ENCODE data around the gene VAPB. TPM values are rescaled to one million over a fixed set of nuclear protein-coding genes. Genes with fewer than 3 reads are reported as not detected.

Gene VAPB
- polyA plus RNA-seq, 1 donor (not counting 4 experiments of a cell fraction or from before 2014, with no cell fraction given), result 38.0 TPM

- TF ChIP-seq CTCF (optimal IDR thresholded peaks at IDR 0.05 in 1 of 3, IDR thresholded peaks at IDR 0.05 in 1 of 3, conservative IDR thresholded peaks at IDR 0.05 in 1 of 3; ENCODE audit: extremely low read depth in 1 of 3, insufficient read depth in 2 of 3, low read length in 3 of 3), result no peak
- no peak for TF ChIP-seq EZH2 (IDR thresholded peaks at IDR 0.05; ENCODE audit: low read length)
- Histone ChIP-seq H3K79me2 (ENCODE audit: control insufficient read depth, insufficient read depth, low read length) (no peaks in the 10 kb centered on the region), H3K4me2 (ENCODE audit: control insufficient read depth, extremely low read depth, insufficient read depth, low read depth, low read length) (no peak overlapping the region), H3K9me1 (ENCODE audit: control insufficient read depth, extremely low read depth, insufficient read depth, low read length) (no peaks in the 10 kb centered on the region), H3K4me1 (ENCODE audit: control insufficient read depth, extremely low read depth, insufficient read depth, low read length) (peaks cover 35% of the 10 kb centered on the region), H3K4me3 (ENCODE audit: control insufficient read depth in 2 of 3, extremely low read depth in 1 of 3, insufficient read depth in 2 of 3, low read depth in 1 of 3, low read length in 3 of 3) (no peak overlapping the region), H3K9ac (ENCODE audit: control insufficient read depth, extremely low read depth, insufficient read depth, low read length) (no peak overlapping the region), H3K9me3 (ENCODE audit: control insufficient read depth, low read depth, low read length) (no peaks in the 10 kb centered on the region), H3K27ac (ENCODE audit: control insufficient read depth, insufficient read depth, low read length) (no peak overlapping the region), H4K20me1 (ENCODE audit: control insufficient read depth, extremely low read depth, insufficient read depth, low read length) (no peaks in the 10 kb centered on the region), H3K27me3 (ENCODE audit: control insufficient read depth, extremely low read depth, insufficient read depth, low read length) (no peaks in the 10 kb centered on the region), H2AFZ (ENCODE audit: control insufficient read depth, low read length) (no peak overlapping the region), H3K36me3 (ENCODE audit: control insufficient read depth in 2 of 2, extremely low read depth in 1 of 2, insufficient read depth in 2 of 2, low read length in 2 of 2) (no peaks in the 10 kb centered on the region)
- no peak for DNase-seq (ENCODE audit: low read depth, low spot score)
- no peak for FAIRE-seq
- dilution Hi-C loops (cut with MboI; ENCODE audit: extremely low pct_ligation_motif_present, low sequenced_read_pairs), result no loop called here
These were observed 74.2 kb downstream of the VAPB start for GRCh38 chr20:58463256-58463655.

- H2AFZ ChIP-seq (ENCODE audit: control insufficient read depth, low read length), result no peak overlapping the region
- no peak overlapping the region for H3K4me3 ChIP-seq (ENCODE audit: control insufficient read depth in 2 of 3, extremely low read depth in 1 of 3, insufficient read depth in 2 of 3, low read depth in 1 of 3, low read length in 3 of 3)
- dilution Hi-C loops (cut with MboI; ENCODE audit: extremely low pct_ligation_motif_present, low sequenced_read_pairs), result no loop called here
- H4K20me1 ChIP-seq (ENCODE audit: control insufficient read depth, extremely low read depth, insufficient read depth, low read length), result no peaks in the 10 kb centered on the region
- DNase-seq (ENCODE audit: low read depth, low spot score) (no peak), FAIRE-seq (no peak)
- H3K27ac ChIP-seq (ENCODE audit: control insufficient read depth, insufficient read depth, low read length), result no peak overlapping the region
- H3K9me3 ChIP-seq (ENCODE audit: control insufficient read depth, low read depth, low read length), result no peaks in the 10 kb centered on the region
- no peaks in the 10 kb centered on the region for H3K9me1 ChIP-seq (ENCODE audit: control insufficient read depth, extremely low read depth, insufficient read depth, low read length)
- TF ChIP-seq EZH2 (IDR thresholded peaks at IDR 0.05; ENCODE audit: low read length) (no peak), CTCF (optimal IDR thresholded peaks at IDR 0.05 in 1 of 3, IDR thresholded peaks at IDR 0.05 in 1 of 3, conservative IDR thresholded peaks at IDR 0.05 in 1 of 3; ENCODE audit: extremely low read depth in 1 of 3, insufficient read depth in 2 of 3, low read length in 3 of 3) (no peak)
- no peak overlapping the region for H3K9ac ChIP-seq (ENCODE audit: control insufficient read depth, extremely low read depth, insufficient read depth, low read length)
- H3K4me2 ChIP-seq (ENCODE audit: control insufficient read depth, extremely low read depth, insufficient read depth, low read depth, low read length), result no peak overlapping the region
- no peaks in the 10 kb centered on the region for H3K36me3 ChIP-seq (ENCODE audit: control insufficient read depth in 2 of 2, extremely low read depth in 1 of 2, insufficient read depth in 2 of 2, low read length in 2 of 2)
- no peaks in the 10 kb centered on the region for H3K79me2 ChIP-seq (ENCODE audit: control insufficient read depth, insufficient read depth, low read length)
- no peaks in the 10 kb centered on the region for H3K27me3 ChIP-seq (ENCODE audit: control insufficient read depth, extremely low read depth, insufficient read depth, low read length)
- H3K4me1 ChIP-seq (ENCODE audit: control insufficient read depth, extremely low read depth, insufficient read depth, low read length), result peaks cover 19% of the 10 kb centered on the region
These were observed 75.8 kb downstream of the VAPB start for GRCh38 chr20:58464838-58465237.
